Measurements from ENCODE around the gene ANGPTL3. TPM values are rescaled to one million over a fixed set of nuclear protein-coding genes. Genes with fewer than 3 reads are reported as not detected.

ANGPTL3 gene
- total and polyA plus RNA-seq, 12 donors, result 0.07 to 0.18 TPM; not detected in 10

DNA sequence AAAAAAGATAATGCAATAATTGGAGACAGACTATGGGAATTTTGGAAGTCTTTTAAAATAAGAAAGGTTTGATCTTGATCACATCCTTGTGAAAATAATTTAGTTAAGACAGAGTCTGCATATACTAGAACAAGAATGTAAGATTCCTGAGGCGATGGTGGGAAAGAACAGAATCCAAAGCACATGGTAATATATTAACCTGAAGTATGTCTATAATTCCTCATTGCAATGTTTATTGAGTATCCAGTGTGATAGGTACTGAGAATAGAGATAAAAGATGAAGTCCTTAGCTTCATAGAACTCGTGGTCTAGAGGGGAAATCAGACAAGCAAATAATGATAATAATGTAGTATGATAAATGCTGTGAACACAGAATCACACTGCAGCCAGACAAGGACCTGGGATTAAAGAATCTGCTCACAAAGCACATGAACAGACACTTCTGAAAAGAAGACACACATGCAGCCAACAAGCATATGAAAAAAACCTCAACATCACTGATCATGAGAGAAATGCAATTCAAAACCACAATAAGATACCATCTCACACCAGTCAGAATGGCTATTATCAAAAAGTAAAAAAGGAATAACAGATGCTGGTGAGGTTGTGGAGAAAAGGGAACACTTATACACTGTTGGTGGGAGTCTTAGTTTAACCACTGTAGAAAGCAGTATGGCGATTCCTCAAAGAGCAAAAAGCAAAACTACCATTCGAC lies 6.9 kb upstream of the ANGPTL3 start:
- 91 to 94% (median 93%) methylated on average over 4 of the region's 4 CpGs for WGBS, 4 donors
- TF ChIP-seq POLR2A (IDR thresholded peaks at IDR 0.05), result no peak
- no peak for TF ChIP-seq CTCF (IDR thresholded peaks at IDR 0.05)
- intact Hi-C loops (cut with DNase I), result no loop called here

DNA sequence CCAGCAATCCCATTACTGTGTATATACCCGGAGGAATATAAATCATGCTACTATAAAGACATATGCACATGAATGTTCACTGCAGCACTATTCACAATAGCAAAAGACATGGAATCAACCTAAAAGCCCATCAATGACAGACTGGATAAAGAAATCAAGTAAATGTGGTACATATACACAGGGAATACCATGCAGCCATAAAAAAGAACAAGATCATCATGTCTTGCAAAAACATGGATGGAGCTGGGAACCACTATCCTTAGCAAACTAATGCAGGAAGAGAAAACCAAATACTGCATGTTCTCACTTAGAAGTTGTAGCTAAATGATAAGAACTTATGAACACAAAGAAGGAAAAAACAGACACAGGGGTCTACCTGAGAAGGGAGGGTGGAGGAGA lies 6.4 kb upstream of the ANGPTL3 start:
- Histone ChIP-seq H3K9me3 (replicated peaks in 1 of 3) (no peaks in the 10 kb centered on the region), H3K36me3 (replicated peaks in 1 of 2) (no peaks in the 10 kb centered on the region), H3K4me1 (replicated peaks in 1 of 2) (no peaks in the 10 kb centered on the region), H3K27me3 (no peaks in the 10 kb centered on the region), H3K4me3 (no peak overlapping the region), H3K27ac (no peak overlapping the region)
- TF ChIP-seq POLR2A (IDR thresholded peaks at IDR 0.05), result no peak
- no peak for TF ChIP-seq CTCF (IDR thresholded peaks at IDR 0.05)
- intact Hi-C loops (cut with DNase I), result no loop called here
- WGBS, 4 donors, result 35 to 100% (median 71%) methylated on average over 1 of the region's 1 CpG
- no peak for DNase-seq

More for the DNA sequence above, 6.9 kb upstream of the ANGPTL3 start:
- DNase-seq, result no peak
- Histone ChIP-seq H3K4me1 (replicated peaks in 1 of 2) (no peaks in the 10 kb centered on the region), H3K36me3 (replicated peaks in 1 of 2) (no peaks in the 10 kb centered on the region), H3K9me3 (replicated peaks in 1 of 3) (no peaks in the 10 kb centered on the region), H3K27me3 (no peaks in the 10 kb centered on the region), H3K4me3 (no peak overlapping the region), H3K27ac (no peak overlapping the region)

- TF ChIP-seq POLR2A (IDR thresholded peaks at IDR 0.05), result no peak
- TF ChIP-seq CTCF (IDR thresholded peaks at IDR 0.05), result no peak
- intact Hi-C loops (cut with DNase I), result no loop called here
- Histone ChIP-seq H3K9me3 (replicated peaks in 1 of 3) (no peaks in the 10 kb centered on the region), H3K36me3 (replicated peaks in 1 of 2) (no peaks in the 10 kb centered on the region), H3K27ac (no peak overlapping the region), H3K4me1 (replicated peaks in 1 of 2) (no peaks in the 10 kb centered on the region), H3K4me3 (no peak overlapping the region), H3K27me3 (no peaks in the 10 kb centered on the region)
- no peak for DNase-seq
- WGBS, 4 donors, result 61 to 68% (median 64%) methylated on average over 2 of the region's 2 CpGs
These were observed 3.4 kb upstream of the ANGPTL3 start for GRCh38 chr1:62593825-62594394.

GRCh38 chr1:62595647-62596046 lies 1.7 kb upstream of the ANGPTL3 start:
- TF ChIP-seq POLR2A (IDR thresholded peaks at IDR 0.05) (no peak), CTCF (IDR thresholded peaks at IDR 0.05) (no peak)
- no peak overlapping the region for H3K4me3 ChIP-seq
- 81 to 85% (median 84%) methylated on average over 3 of the region's 3 CpGs for WGBS, 4 donors
- intact Hi-C loops (cut with DNase I), result no loop called here
- H3K27ac ChIP-seq, result no peak overlapping the region
- no peaks in the 10 kb centered on the region for H3K36me3 ChIP-seq (replicated peaks in 1 of 2)
- H3K27me3 ChIP-seq, result no peaks in the 10 kb centered on the region
- H3K9me3 ChIP-seq (replicated peaks in 1 of 3), result no peaks in the 10 kb centered on the region
- DNase-seq, result no peak
- H3K4me1 ChIP-seq (replicated peaks in 1 of 2), result no peaks in the 10 kb centered on the region
